GM18870 (cell line): ENCODE results near the gene IGSF9.
A peak's percentile ranks its signal among the peaks of the same experiment; 100 is the strongest.
"Not testable (repeated sequence)": the region's sequence is repeated elsewhere in the genome, so short reads cannot be mapped to it uniquely, and the experiment has no call there.

Source experiments
- ATAC-seq: cut with Tn5 transposase; IDR thresholded peaks from one replicate; pipeline ENCODE4 v1.9.1; 2021; ENCODE audit warnings: moderate library complexity; ENCODE audit not compliant: unreplicated experiment

Gene IGSF9

DNA sequence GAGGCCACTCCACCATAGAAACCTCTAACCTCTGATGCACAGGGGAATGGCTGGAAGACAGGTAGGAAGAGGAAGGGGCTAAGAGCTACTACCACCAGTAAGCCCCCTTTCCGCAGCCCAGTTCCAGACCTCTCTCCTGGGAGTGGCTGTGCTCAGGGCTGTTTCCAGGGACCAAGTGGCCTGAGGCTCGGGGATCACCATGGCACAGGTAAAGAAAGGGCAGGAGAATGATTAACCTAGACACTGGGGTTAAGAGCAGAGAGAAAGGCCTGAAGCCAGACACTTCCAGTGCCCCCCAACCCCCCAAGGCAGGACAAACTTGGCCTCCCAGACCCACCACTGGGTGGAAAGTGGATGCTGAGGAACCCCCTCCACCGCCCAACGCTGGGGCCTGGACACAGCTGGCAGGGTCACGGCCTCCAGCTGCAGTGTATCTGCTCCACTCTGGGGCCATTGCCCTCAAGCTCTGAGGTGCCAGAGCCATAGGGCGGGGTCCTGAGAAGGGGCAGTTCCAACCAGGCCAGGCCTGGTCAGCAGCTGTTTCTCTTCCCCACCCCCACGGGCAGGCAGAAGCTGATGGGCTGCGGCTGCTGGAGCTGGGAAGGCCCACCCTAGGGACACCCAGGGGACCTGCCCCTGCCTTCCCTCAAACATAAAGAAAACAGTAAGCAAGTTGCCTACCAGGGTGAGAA is 22.8 kb downstream of the IGSF9 start:
- peak; percentile 0 for ATAC-seq

DNA sequence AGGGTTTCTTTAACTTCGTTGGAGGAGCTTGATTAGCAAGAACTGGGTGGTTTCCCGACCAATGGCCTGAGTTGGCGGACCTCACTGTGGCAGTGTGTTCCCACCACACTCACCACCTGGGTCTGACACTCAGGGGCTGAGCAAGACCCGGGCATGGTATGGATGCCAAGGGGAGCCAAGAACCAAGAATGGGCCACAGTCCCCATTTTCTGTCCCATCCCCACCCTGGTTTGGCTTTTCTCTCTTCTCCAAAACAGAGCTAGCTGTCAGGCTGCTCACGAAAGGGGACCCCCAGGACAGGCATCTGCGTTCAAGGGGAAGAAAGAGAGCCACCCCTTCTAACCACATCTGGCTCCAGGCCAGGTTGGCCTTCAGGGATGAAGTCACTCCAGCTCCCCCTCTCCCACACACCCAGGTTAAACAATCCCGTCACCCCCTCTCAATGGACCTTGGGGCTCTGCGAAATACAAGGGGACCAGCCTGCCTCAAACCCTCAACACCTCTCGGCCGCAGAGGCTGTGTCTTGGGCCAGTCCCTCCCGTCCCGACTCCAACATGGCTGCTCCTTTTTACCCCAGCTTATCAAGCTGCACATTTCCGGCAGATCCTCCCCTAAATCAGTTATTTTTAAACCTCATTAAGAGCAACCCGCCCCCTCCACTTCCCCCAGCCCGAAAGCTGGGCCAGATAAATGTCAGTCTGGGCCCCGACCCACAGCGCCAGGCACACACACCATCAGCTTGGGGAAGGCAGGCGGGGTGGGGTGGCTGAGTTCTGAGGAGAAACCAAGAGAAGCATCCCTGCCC is 23.5 kb downstream of the IGSF9 start:
- ATAC-seq, result no peak

DNA sequence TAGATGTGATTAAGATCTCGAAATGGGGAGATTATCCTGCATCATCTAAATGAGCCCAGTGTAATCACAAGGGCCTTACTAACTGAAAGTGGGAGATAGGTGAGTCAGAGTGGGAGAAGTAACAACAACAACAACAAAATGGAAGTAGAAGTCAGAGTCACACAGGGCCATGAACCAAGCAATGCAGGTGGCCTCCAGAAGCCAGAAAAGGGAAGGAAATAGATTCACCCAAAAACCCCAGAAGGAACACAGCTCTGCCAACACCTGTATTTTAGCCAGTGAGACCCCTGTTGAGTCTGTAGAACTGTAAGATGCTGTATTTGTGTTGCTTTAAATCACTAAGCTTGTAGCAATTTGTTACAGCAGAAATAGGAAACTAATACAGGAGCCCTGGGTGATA is 24.2 kb downstream of the IGSF9 start:
- peak; percentile 36 for ATAC-seq

DNA sequence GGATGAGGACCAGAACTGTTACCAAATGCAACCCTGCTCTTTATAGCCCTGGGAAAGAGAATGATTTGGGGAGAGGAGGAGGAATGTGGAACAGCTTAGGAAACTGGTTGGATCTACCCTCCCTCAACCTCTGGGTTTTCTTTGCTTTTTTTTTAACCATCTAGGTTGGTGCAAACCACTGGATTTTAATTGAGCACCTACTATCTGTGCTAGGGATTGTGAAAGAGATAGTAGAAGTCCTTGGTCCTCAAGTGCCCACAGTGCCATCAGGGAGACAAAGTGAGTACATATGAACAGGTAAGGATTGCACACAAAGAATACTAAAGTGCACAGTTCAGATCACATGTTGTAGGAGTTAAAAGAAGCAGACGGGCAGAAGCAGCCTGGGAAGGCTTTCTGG is 24.8 kb downstream of the IGSF9 start:
- no peak for ATAC-seq

DNA sequence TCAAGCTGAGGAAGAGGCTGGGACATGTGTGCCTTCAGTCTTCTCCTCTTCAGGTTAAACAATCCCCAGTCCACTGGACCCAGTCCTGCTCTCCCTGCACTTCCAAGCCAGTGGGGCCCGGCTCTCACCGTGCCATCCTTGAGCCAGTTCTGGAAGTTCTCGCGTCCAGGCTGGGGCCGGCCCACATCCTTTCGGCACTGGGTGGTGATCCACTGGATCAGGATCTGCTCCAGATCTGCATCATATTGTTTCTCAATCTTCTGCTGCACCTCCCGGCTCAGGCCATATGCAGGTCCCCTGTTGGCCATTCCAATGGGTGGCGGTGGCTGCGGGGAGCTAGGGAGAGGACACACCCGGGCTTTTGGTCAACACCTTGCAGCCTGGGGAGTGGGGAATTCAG is 25.2 kb downstream of the IGSF9 start:
- ATAC-seq, result no peak

DNA sequence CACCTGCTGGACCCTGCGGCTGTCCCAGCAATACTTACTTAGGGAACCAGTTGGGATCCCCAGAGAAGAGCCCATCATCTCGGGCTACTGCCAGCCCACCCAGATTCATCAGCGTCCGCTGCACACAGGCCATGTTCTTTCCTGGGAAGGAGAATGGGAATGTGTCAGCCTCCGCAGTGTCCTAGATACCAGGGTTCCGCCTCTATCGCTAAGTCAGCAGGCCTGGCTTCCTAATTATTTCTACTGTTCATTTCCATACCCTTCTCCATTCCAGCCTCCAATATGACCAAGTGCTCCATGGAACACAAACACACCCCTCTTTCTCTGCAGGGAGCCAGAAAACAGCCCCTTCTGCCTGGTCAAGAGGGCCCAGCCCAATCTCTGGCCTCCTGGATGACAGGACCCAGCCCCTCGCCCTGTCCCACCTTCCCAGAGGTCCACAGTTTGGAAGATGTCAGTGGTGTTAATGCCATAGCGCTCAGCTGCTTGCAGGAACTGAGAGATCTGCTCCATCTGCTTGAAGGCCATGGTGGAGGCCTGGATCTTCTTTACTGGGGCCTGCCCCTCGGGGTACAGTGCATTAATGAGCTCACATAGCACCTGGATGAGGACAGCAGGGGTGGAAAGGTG is 26.1 kb downstream of the IGSF9 start:
- ATAC-seq, result no peak

DNA sequence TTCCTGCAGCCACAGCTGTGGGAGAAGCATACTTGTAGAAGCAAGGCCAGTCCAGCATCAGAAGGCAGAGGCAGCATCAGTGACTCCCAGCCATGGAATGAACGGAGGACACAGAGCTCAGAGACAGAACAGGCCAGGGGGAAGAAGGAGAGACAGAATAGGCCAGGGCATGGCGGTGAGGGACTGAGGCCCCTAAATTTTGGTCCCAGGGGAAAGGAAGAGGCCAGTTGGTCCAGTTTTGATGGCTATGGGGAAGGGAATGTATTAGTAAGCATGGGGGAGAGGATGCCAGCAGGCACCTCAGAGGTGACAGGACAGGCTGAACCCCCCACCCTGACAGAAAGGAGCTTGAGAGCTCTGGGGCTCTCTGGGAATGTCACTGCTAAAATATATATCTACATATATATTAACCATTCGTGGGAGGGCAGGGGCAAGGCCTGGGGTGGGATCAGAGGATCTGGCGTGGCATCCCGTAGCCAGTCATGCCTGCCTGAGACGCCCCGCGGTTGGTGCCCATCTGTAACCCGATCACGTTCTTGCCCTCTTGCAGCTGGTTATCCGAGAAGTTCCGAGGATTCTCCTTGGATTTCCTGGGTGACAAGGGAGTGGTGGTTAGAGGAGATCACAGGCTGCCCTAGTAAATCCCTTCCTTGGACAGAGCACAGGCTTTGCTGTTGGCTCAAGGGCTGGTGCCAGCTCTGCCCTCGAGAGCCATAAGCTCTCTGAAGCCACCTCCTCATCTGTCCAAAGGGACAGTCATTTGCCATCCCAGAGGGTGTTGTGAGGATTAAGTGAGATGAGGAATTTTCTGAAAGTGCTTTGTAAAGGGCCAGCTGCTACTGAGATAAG is 26.8 kb downstream of the IGSF9 start:
- ATAC-seq, result no peak

DNA sequence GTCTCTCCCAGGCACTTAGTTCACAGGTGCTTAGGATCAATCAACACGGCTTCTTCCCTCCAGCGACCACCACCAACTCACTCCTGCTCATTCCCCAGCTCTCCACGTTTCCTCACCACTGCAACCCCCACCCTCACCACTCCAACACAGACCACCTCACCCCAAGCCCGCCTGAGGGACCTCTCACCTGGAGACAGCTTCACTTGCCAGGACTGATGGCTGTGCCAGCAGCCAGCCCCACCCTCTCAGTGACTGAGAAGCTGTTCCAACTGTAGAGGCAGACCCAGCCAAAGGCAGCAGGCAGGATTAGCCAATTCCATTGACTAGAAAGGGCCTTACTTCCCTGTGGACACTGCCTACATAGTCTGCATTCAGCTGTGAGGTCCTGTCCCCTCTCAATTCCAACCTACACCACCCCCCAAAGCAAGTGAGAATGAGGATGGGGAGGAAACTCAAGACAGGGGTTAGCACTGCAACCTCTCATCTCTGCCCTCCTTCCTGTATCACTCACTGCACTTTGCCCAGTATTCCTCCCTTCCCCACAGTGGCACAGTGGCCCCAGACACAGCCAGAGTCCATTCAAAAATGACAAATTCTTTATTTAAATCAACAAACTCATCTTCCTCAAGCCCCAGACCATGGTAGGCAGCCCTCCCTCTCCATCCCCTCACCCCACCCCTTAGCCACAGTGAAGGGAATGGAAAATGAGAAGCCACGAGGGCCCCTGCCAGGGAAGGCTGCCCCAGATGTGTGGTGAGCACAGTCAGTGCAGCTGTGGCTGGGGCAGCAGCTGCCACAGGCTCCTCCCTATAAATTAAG is 27.7 kb downstream of the IGSF9 start:
- ATAC-seq, result no peak

DNA sequence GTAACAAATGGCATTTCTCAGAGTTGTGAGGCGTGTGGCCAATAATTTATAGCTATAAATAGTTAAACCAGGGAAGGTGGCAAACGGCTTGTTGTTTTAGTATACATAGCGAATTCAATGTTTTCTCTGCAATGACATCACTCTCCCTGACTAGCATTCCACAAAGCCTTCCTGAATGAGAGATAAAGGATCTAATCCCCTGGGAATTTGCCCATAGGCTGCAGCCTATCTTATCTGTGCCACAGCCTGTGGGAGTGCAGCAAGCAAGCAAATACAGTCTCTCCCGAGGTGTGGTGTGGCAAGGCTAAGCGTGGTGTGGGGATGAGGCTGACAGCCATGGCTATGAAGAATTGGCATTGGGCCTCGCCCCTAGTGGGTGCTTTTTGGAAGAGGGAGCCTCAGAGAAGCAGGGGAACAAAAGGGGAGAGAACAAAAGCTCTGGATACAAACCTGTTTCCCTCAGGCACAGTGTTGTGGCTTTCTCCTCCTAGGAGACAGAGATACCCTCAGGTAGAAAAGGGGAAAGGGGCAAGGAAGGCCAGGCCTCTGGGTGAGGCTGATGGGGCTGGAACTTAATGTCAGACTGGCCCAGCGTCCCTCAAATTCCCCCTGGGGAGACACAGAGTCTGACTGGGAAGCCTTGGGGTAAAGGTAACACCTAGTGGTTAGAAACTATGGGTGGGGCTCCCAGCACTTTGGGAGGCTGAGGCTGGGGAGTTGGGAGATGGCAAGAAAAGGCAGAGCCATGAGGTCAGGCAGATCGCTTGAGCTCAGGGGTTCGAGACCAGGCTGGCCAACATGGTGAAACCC is 29.0 kb downstream of the IGSF9 start:
- no peak for ATAC-seq

DNA sequence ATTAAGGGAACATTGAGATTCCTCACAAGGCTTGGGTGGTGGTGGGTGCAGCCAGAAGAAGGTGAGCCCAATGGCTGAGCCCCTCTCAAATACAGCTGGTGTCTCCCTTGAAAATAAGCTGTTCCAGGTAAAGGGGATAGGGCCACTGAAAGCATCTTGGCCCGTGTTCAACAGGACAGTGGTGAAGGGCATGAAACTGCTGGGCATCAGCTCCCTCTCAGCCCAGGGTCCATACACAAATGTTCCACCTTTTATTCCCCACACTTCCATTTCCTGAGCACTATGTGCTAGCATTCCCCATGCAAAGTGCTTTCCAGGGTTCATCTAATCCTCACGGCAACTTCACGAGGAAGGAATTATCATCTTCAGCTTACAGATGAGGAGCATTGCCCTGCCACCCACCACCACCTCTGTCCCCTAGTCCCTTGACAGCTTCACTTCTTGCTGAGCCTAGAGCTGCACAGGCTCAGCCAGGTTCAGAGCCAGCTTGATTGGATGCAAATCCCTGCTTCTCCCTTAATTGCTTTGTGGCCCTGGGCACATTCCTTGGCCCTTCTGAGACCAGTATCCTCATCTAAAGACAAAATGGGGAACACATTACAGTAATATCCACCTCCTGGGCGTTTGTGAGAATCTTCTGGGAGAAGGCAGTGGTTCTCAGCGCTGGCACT is 29.7 kb downstream of the IGSF9 start:
- ATAC-seq, result no peak

DNA sequence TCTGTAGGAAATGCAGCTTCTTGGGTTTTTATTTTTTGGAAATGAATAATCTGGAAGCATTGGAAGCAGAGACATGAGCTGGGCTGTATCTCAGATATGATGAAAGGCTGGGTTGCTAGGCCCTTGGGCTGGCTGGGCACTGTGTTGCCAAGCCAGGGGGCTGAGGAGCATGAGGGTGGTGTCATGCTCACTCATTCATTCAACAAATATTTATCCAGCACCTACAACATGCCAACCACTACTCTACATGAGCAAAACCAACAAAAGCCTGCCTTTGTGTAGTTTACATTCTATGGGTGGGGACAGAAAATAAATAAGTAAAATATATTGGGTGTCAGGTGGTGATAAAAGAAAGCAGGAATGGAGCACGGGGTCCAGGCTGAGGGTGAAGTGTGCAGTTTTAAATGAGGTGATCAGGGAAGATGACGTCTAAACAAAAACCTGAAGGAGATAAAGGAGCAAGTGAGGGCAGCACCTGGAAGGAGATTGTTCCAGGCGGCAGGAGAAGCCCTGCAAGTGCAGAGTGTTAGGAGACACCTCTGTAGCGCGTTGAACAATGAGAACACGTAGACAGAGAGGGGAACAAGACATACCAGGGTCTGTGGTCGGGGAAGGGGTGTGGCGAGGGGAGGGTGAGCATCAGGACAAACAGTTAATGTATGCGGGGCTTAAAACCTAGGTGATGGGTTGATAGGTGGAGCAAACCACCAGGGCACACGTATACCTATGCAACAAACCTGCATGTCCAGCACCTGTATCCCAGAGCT is 31.0 kb downstream of the IGSF9 start:
- ATAC-seq, result no peak

DNA sequence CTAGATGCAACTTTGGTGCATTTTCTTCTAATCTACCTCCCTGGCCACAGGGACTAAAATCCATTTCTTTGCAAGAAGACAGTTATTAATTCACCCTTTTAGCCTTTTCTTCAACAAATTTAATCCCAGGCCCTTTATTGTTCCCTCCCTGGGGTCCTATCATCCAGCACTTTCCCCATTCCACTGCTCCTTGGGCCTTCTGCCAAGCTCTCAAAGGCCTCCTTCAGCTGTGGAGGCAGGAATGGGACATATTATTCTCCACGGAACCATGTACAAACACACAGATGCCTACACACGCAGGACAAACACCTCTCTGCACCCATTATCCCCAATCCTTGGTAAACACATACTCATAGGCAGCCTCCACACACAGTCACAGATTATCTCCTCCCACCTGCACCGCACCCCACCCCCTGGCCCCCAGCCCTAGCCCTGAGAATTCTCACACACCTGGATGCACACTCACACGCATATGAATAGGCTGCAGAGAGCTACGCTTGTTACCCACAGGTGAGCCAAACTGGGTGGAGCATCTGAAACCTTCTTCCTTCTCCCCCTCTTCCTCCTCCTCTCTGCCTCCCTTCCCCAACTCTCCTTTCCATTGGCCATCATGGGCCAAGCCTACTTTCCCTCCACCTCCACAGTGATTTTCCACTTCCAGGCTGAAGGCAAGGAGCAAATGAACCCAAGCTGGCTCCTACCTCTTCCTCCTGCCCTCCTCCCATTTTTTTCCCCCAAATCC is 31.8 kb downstream of the IGSF9 start:
- ATAC-seq, result no peak

DNA sequence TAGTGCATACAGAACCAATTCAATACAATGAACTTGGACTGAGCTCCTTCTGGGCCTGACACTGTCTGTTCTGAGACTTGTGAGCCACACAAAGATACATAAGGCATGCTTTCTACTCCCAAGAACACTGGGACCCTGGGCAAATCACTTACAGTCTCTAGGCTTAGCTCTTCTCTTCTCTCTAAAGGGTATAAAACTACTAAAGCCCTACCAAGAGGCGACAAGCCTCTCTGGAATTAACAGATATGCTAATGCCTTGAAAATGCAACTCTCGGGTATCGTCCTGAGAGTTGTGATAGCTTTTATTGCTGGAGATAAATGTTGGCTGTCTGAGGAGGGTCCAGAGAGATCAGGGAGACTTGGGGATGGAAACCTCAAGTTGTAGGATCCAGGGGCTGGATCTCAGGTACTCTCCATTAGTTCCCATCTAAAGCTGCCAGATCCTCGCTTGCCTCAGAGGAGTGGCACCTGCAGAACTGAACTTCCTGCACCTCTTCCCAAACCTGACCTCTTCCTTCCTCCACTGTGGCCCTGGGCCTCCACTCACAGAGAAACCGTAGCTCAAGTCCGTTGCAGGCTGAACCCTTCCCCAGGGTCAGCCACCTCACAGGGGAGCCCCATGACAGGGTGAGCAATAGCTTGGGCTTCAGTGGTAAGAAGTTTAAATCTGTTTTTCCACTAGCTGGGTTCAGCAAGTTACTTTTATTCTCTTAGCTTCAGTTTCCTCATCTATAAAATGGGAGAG is 33.9 kb downstream of the IGSF9 start:
- no peak for ATAC-seq

DNA sequence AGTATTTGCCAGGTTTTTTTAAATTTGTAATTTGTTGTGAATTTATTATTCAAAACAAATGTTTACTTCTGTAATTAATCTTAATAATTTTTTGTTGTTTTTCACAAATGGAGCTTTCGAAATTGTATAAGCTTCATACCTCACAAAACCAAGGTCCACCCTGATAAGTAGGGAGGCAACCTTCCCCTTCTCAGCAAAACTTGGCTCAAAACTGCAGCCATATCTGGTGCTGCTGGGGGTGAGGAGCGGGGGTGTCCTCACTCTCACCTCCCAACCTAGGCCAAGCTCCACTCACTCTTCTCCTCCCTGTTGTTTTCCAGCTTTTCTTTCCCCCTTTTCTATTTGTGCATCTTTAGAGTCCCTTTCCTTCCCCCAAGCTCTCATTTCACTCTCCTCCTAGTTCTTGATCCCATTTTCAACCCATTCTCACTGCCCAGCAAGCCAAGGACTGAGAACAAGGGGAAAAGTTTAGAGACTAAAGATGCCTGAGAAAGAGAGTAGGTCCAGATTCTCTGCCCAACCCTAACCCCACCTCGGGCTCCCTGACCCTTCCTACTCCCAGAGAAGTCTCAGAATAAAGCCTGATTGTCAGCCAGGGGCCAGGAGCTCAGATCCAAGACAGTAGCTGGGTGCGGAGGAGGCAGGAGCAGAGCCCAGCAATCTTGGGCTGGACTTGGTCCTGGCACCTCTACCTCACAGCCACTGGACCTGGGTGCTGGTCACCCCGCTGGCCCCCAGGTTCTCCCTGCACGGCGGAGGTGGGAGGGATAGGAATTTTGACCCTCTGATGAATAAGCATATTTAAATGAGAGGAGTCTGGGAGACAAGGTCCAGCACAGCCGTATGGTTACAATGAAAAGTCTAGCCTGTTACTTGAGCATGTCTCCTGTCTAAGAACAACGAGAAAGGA is 37.1 kb downstream of the IGSF9 start:
- ATAC-seq, result no peak

DNA sequence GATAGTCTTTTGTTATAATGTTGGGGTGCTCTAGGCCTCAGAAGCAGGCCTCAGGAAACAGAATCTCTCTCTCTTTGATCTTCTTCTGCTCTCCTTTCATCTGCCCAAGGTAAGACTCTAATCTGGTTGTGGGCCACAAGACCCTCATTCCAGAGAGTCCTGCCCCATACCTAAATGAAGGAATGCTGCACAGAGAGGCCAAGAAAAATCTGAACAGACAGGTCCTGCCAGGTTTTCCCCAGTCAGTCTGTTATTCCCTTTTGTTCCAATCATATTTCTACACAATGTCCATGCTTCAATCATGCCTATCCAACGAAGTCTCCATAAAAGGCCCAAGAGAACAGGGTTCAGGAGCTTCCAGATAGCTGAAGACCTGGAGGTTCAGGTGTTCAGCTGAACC is 38.5 kb downstream of the IGSF9 start:
- ATAC-seq, result no peak

DNA sequence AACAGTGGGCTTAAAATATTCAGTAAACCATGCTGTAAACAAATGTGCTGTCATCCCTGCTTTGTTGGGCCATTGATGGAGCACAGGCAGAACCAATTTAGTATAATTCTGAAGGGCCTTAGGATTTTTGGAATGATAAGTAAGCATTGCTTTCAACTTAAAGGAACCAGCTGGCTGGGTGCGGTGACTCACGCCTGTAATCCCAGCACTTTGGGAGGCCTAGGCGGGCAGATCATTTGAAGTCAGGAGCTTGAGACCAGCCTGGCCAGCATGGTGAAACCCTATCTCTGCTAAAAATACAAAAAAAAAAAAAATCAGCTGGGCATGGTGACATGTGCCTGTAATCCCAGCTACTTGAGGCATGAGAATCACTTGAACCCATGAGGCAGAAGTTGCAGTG is 41.4 kb downstream of the IGSF9 start:
- not testable (repeated sequence) for ATAC-seq
